Measurements from ENCODE around the gene PLEKHA6.

PLEKHA6 gene

DNA sequence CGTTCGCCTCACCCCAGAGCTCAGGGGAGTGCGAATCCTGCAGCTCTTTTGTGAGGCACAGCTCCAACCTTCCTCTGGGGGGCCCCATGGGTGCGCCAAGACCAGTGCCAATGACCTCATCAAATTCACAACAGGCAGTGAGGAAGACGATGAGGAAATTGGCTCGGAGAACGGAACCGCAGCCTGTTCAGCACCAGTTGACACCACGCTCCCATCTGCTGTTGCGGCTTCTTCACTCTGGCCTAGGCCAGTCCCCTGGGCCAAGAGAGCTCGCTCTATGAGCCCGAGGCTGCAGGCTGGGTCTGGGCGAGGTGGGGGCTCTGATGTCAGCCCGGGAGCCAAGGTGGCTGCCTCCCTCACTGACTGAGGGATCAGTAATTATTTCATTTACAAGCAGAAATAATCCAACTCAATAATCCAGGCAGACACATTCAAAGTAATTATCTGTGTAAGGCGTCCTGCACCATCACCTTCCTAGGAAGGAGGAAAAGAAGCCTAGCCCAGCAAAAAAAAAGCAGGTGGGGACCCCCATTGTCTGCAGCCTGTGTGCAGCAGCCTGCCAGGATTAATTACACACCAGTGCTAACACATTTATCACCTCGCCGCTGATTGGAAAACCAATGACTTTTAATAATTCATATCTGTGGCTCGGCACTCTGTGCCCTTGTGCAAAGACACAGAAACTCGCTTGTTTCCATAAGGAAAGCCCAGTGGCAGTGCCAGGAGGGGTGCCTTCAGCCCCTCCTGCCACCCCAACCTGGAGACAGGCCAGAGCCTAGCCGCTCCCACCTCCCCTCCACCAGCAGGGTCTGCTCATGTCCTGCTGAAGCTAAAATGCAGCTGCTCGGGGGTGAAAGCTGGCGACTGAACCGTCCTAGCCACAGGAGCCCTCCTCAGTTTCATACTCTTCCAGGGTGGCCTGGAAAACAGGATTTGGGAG lies 1.9 kb downstream of the PLEKHA6 start:
- no peak for DNase-seq (ENCODE audit: low read depth)

DNA sequence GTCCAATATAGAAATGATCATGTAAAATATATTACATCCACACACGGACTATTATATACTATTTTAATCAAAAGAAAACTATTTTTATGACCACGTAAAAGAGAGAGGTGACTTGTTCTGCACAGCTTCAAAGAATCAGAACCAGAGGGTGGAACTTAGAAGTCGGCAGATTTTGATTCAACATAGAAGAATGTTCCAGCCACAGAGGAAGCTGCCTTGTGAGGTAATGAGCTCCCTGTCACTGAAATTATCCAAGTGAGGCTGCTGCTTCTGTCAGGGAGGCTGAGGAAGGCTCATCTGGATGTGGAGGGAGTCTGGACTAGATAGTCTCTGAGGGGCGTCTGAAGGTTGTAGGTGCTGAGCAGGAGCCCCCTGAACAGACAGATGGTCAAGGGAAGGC lies 2.7 kb downstream of the PLEKHA6 start:
- DNase-seq (ENCODE audit: low read depth) = no peak

DNA sequence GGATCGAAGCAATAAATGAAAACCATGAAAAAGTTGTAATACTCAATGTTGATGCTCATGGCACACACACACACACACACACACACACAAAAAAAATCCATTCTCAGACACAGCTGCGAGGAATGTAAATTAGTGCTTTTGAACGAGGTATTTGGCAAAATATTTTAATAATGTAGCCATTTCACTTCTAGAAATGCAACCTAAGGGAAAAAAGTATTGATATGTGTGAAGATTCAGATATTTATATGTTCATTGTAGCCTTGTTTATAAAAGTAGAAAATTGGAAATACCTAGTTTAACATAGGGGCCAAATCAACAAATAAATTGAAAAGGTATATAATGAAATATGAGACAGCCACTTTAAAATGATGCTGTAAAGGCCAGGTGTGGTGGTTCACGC lies 3.8 kb downstream of the PLEKHA6 start:
- no peak for DNase-seq (ENCODE audit: low read depth)

DNA sequence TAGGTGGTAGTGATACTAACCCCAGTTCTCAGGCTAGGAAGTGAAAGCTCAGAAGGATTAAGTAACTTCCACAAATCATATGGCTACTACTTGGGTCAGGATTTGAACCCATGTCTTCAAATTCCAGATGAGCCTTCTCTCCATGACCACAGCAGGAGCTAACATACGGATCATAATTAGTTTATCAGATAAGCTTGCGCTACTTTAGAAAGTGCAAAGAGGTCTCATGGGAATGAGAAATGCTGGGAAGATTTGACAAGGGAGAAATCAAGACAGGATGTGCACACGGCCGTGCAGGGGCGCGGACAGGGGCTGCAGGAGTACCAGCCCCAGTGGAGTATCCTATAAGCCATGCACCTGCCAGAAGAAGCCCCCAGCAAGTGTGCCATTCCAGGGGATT lies 5.2 kb downstream of the PLEKHA6 start:
- no peak for DNase-seq (ENCODE audit: low read depth)

DNA sequence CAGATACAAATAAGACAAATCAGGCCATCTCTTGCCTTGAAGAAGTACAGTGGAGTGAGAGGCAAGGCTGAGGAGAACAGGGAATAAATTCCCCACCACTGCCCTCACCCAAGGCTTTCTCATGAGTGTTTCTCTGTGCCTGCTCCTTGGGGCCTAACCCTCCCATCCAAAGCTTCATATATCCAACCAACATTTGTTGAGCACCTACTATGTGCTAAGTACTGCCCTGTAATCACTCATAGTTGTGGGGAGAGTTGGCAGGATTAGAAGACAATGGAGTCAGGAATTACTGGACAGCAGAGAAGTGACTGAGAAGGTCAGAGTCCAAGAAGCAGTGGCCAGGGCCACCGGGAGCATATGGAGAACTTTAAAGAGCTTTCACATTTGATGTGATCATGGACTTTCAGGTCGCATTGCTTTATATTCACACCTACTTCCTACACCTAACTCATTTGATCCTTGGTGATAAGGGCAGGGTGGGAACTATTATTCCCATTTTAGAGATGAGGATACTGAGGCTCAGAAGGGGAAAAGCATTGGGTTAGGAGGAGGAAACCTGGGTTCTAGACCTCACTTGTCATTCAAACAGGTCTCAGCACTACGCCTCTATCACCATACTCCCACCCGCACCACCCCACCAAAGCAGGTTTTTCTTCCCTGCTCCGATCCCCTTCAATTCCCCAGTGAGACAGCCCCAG lies 6.4 kb downstream of the PLEKHA6 start:
- DNase-seq (ENCODE audit: low read depth) = no peak

DNA sequence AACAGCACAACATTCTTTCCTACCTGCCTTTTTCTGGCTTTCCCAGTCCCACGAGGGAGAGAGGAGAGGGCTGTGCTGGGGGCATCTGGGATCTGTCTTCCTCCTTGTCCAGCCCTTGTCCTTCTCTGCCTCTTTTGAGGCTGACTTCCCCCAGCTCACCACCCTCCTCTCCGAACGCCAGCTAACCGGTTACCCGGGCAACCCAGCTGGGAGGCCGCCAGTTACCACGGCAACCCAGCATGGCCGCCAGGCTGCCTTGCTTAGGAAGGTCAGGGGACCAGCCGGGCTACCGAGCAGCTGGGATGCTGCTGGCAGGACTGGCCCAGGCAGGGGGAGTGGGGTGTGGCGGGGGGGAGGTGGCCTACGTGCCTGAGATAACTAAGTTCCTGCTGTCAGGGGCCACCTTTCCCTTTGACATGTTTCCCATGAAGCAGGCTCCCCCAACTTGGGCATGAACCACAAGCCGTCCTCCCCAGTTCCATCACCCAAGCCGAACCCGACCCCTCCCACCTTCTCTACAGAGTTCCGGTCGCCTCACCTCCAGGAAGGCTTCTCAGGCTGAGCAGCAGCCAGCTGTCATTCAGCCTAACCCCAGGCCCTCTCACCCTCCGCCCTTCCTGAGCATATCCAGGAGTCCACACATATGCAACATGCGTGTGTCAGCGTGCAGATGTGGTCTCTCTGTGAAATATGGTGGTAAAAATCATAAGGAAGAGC lies 8.7 kb downstream of the PLEKHA6 start:
- DNase-seq (ENCODE audit: low read depth) = no peak

DNA sequence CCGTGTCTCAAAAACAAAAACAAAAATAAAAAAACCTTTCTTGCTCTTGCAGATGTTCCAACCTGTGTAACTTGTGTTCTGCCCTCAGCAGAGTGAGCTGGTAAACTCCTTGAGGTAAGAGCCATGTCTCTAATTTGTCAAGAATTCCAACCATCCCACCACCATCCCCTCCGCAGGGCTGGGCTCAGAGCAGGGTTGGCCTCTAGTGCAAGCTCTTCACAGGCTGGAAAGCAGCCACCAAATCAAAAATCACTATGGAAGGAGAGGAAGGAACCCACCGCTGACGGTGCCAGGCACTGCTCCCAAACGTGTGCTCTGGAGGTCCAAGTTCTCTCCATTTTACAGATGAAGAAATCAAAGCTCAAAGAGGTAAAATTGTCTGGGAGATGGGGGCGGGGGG lies 9.4 kb downstream of the PLEKHA6 start:
- DNase-seq (ENCODE audit: low read depth) = no peak

DNA sequence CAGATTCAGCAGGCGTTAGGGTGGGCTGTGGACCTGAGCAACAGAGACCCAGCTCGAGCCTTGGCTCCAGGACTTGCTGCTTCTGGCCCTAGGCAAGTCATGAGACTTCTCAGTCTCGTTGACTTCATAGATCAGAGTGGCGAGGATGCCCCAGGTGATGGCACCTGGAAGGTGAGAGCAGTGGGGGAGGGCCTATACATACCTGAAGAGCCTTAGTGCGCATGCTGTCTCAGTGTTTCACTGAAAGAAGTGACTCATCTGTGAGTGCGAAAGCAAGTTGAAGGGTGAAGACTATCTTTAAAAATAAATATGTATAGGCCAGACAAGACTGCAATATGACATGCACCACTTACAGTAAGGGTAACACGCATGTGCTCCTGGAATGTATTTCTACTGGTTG lies 10.1 kb downstream of the PLEKHA6 start:
- DNase-seq (ENCODE audit: low read depth) = no peak

DNA sequence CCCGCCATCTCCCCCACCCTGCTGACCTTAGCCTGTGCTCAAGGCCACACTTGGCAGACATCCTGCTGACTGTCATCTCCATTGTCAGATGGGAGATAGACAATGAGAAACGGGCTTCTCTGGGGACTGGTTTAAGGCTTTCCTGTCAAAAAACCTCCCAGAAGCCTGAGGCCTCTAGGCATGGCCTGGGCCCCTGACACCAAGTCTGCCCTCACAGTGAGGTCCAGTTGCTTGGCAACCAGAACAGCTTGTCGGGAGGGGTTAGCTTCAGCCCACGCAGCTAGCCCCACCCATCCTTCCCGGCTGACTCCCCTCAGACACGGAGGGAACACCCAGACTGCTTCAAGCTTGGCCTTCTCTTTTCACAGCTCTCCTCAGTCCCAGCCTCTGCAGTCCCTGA lies 11.0 kb downstream of the PLEKHA6 start:
- no peak for DNase-seq (ENCODE audit: low read depth)

DNA sequence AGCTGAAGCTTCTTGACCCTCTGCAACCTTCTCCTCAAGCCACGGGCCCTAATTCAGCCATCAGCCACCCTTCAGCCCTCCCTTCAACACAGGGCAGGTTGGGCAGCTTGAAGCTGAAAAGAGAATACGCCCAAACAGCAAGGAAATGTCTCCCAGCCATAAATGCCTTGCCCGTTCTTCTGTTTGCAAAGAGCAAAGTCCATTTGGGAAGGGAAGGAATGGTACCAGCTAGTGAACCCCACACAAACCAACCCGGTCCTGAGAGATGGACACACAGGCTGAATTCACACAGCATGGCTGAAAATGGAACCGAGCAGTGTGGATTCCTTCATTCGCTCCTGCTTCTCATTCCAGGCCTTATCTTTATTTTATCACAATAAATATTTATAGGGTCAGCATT lies 11.5 kb downstream of the PLEKHA6 start:
- no peak for DNase-seq (ENCODE audit: low read depth)

DNA sequence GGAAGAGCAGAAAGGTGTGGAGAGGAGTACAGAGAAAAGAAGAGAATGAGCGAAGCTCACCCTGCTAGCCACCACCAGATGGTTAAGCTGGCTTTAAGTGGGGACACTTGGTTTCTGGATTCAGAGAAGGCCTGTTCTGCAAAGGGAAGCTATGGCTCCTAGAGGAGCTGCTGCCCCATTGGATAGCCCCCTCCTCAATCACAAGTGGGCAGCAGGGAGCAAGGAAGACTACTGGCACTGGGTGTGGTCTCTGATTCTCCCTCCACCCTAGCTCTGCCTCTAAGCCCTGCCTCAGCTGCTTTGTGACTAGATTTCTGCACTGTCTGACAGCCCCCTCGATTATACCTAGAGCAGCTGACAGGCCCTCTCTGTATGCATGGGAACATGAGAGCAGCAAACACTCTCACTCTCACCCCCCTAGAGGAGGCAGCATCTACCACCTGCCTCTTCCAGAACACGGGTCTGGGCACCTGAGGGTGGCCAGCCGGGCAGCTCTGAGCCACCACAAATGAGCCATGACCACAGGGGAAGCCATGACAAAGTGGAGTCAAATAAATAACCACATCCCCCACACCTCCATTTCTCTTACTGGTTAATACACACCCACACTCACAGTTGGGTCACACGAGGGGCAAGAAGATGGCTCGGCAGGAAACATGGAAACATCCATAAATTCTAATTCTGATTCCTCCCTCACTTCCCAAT lies 13.6 kb downstream of the PLEKHA6 start:
- no peak for DNase-seq (ENCODE audit: low read depth)

DNA sequence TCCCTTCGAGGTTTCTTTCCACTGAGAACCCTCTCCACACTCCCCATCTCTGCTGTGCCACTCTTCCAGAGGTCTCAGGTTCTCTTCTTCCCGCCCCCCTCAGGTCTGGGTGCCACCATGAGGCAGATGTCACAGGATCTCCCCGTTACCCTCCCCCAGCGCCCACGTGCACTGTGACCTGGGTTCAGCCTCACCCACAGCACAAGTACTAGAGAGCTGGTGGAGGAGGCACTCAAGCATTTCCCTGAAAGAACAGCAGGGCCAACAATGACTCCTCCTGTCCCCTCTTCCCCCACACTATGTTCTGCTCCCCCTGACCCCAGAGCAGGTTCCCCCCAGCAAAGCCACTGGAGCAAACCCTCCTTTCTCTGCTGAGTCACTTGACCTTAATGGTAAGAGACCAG lies 14.3 kb downstream of the PLEKHA6 start:
- DNase-seq (ENCODE audit: low read depth) = no peak

DNA sequence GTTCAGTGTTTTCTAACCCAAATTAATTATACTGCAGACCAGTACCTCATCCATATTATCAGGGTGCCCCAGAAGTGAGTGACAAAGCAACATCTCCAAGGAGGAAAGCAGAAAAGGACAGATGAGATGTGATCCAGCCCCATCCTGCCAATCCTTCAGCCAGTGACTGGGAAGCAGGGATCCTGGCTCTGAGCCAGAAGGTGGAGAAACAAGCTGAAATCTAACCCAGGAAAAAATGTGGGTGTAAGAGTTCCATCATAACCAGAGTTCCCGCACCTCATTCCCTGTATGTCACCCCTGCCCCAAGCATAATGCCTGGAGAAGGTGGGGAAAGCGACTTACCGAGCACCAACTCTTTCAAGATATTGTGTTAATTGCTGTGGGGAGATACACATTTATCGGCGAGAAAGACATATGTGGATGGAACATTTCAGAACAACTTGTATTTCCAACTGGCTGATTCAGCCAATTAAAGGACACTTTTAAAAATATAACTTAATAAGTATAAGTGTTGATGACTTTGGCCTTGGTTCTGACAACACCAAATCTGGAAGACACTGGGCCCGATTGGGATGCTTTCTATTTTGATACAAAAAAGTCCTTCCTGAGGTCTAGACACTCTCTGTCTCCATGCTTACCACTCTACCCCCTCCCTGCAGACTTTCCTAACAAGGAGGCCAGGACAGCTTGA lies 14.9 kb downstream of the PLEKHA6 start:
- no peak for DNase-seq (ENCODE audit: low read depth)

DNA sequence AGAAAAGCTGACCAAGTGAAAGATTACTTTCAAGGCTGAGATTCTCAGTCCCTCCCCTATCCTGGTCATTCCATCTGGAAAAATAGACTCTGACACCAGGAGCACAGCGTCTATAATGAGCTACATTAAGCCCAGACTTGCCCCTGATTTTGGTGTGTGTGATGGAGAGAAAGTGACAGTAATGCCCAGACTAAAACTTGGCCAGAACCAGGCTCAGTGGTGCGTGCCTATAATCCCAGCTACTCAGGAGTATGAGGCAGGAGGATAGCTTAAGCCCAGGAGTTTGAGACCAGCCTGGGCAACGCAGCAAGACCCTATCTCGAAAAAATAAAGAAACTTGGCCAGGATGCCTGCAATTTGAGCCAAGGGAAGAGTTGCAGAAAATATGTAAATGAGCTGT lies 15.9 kb downstream of the PLEKHA6 start:
- no peak for DNase-seq (ENCODE audit: low read depth)

DNA sequence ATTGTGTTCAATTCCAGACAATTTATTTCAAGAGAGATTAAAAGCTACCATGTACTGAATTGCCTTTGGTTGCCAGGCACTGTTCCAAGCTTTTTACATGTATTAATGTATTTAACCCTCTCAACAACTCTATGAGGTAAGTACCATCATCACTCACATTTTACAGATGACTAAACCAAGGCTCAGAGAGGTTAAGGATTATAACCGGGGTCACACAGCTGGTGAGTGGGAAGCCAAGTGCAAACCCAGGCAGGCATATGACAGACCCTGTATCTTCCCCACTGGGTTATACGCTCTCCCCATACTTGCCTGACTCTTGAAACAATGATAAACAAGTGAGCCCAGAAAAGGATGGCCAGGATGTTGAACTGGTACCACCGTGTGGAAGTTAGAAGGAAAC lies 16.5 kb downstream of the PLEKHA6 start:
- no peak for DNase-seq (ENCODE audit: low read depth)

DNA sequence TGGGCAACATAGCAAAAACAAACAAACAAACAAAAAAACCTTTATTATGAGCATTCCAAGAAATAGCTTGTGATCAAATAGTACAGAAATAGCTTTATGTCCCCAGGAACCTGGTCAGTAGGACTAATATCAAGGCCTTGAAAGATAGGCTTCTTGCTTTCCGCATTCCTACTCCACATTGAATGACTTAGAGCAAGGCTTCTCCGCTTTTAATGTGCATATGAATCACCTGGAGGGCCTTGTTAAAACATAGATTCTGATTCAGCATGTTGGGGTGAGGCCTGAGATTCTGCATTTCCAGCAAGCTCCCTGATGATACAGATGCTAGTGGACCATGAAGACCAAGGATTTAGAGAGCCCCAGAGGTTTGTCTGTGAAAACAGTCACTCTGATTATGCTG lies 17.4 kb downstream of the PLEKHA6 start:
- no peak for DNase-seq (ENCODE audit: low read depth)

DNA sequence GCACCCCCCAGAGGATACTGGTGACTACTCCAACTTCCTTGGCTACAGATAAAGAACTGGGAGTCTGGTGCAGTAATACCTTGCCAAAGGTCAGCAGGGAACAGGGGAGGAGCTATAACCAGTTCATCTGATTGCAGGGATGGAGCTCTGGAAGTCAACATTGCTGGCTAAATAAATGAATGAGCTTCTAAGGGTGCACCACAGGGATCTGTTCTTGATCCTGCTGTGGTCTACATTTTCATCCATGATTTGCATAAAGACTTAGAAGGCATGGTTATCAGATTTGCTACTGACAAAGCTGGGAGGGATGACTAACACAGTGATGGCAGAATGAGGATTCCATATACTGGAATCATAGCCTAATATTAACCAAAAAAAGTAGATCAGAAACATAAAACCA lies 18.3 kb downstream of the PLEKHA6 start:
- no peak for DNase-seq (ENCODE audit: low read depth)

DNA sequence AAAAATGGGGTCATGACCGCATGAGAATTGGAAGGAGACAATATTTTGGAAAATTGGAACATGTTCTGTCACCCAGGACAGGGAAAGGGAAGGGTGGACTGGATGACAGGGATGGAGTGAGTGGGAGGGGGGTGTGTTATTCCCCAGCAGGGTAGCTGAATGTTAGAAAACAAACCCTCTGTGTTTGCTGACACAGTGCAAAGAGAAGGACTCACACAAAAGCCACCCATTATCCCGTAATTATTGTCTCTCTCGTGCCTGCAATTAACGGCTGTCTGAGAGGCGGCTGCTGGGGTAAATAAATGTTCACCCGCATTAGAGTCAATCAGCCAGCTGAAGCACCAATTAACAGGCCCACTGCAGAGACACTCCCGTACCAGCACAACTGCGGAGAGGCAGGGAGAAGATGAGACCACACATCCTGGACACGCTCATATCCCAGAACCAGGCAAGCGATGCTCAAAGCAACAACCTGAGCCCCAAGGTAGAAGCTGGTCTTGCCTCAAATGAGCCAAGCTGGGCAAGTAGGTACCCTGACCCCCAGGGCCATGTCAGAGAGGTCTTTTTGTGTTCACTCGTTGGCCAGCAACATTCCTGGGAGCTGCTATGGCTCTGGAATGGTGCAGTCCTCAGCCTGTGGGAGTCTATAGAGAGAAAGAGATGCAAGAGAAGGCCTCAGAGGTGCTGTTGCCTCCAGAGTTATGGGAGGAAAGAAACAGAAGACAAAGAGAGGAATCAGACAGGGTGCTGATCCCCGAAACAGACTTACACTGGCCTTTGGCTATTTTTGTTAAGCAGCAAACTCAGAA lies 19.4 kb downstream of the PLEKHA6 start:
- no peak for DNase-seq (ENCODE audit: low read depth)

DNA sequence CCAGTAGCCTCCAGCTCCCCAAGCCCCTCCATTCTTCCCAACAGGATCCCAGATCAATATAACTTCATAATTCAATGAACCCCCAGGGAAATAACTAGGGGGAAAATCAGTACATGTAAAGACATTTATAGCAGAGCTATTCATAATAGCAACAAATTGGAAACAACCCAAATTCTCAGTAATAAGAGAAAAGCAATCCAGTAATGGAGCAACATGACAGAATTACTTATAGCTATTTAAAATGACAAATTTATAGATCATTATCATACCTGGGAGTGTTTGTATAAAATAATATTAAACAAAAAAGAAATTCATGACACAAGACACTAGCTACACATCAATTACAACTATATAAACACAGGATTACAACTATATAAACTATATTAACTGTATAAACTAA lies 20.2 kb downstream of the PLEKHA6 start:
- DNase-seq (ENCODE audit: low read depth) = no peak

DNA sequence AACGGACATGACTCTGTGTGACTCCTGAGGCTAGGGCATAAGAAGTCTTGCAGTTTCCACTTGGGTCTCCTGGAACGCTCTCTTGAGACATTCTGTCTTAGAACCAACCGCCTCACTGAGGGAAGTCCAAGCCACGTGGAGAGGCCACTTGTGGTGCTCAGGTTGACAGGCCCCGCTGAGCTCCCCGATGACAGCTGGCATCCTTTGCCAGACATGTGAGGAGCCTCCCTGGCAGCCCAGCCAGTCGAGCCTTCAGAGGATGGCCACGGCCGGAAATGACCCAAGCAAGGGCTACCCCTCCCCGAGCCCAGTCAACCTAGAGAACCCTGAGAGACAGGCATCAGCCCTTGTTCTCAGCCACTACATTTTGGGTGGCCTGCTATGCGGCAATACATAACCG lies 20.7 kb downstream of the PLEKHA6 start:
- no peak for DNase-seq (ENCODE audit: low read depth)

DNA sequence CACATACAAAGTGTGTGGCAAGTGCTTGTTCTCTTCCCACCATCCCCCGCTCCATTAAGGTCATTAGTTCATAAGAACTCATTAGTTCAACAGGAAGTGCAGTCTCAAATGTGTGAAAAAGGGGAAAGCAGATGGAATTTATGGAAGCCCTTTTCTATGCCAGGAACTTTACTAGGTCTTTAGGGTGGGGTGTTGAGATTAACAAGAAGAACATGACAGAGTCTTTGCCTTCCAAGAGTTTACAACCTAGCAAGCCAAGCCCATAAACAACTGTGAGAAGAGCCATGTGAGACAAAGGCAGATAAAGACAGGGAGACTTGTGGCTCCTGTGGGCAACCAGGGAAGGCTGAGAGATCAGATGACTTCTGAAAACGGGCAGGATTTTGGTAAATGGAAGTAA lies 21.4 kb downstream of the PLEKHA6 start:
- DNase-seq (ENCODE audit: low read depth) = no peak

Measured in activated T-helper 1 cell treated with Interleukin-2 at 50 U/mL for 16 hours (primary cell).